PFSK-1 (cell line): ENCODE results near the gene HLCS.

Experiments used
- POLR2AphosphoS5 ChIP-seq: IDR thresholded peaks from 2 replicates; pipeline ENCODE4 v1.6.1; 2012; ENCODE audit warnings: low read depth, mild to moderate bottlenecking, control low read depth, low read length, moderate library complexity
- SIN3A ChIP-seq: IDR thresholded peaks from 2 replicates; pipeline ENCODE4 v1.6.1; 2012; ENCODE audit warnings: mild to moderate bottlenecking, low read length, moderate library complexity, borderline replicate concordance; ENCODE audit not compliant: insufficient read depth
- TF ChIP-seq, protein P1 (sequence below), 2 experiments: IDR thresholded peaks; 2 replicates each; pipeline versions ENCODE4 v1.6.1 to v1.8.0; 2011 to 2012; ENCODE audit warnings: low read depth in 2 of 2, low read length in 2 of 2, control low read depth in 1 of 2, inconsistent platforms in 1 of 2, mild to moderate bottlenecking in 1 of 2, moderate library complexity in 1 of 2; ENCODE audit not compliant: insufficient read depth in 1 of 2

DNA sequence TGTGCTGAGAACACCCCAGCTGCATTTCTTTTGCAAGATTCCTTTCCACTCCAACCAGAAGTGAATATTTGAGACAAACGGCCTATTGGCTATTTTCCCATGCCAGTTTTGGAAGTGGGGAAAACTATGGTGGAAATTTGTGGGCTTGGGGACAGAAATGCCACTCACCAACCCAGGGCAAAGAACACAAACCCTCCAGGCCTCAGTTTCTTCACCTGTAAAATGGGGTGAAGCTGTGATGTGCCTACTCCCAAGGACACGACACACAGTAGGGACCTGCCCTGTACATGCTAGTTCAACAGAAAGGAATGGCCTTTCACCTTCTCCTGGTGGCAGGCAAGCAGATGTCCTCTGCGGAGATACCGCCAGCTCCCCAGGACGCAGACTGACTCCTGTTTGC, 221.0 kb downstream of the HLCS start:
- TF ChIP-seq POLR2AphosphoS5 (no peak), SIN3A (no peak)
- TF ChIP-seq, protein P1, sequence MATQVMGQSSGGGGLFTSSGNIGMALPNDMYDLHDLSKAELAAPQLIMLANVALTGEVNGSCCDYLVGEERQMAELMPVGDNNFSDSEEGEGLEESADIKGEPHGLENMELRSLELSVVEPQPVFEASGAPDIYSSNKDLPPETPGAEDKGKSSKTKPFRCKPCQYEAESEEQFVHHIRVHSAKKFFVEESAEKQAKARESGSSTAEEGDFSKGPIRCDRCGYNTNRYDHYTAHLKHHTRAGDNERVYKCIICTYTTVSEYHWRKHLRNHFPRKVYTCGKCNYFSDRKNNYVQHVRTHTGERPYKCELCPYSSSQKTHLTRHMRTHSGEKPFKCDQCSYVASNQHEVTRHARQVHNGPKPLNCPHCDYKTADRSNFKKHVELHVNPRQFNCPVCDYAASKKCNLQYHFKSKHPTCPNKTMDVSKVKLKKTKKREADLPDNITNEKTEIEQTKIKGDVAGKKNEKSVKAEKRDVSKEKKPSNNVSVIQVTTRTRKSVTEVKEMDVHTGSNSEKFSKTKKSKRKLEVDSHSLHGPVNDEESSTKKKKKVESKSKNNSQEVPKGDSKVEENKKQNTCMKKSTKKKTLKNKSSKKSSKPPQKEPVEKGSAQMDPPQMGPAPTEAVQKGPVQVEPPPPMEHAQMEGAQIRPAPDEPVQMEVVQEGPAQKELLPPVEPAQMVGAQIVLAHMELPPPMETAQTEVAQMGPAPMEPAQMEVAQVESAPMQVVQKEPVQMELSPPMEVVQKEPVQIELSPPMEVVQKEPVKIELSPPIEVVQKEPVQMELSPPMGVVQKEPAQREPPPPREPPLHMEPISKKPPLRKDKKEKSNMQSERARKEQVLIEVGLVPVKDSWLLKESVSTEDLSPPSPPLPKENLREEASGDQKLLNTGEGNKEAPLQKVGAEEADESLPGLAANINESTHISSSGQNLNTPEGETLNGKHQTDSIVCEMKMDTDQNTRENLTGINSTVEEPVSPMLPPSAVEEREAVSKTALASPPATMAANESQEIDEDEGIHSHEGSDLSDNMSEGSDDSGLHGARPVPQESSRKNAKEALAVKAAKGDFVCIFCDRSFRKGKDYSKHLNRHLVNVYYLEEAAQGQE (IDR thresholded peaks at IDR 0.05; ENCODE audit: insufficient read depth in 1 of 2, low read depth in 2 of 2, low read length in 2 of 2) = no peak
